Calu3 (cell line): ENCODE results near the gene IL1RL2. TPM values are rescaled to one million over a fixed set of nuclear protein-coding genes. Genes with fewer than 3 reads are reported as not detected.

Experiments
- BruUV-seq: library from RNA; stranded (reverse); fragments of 400-500 nt; replicated peaks from 2 replicates; lab custom pipeline; 2021; lab: Mats Ljungman, UMichigan
- CTCF ChIA-PET: fragments of 300-600 bp; sonication (Branson Sonifier 250); formaldehyde crosslinking; loops from one replicate; lab custom pipeline; 2022; ENCODE audit warnings: antibody characterized with exemption; lab: Charles Lee
- DNase-seq: peaks from one replicate; pipeline ENCODE4 v3.0.0; 2022
- H3K27ac Mint-ChIP-seq: one replicate; pipeline ENCODE4 v1.8.0; 2022; ENCODE audit warnings: mixed read lengths; ENCODE audit not compliant: unreplicated experiment
- H3K27me3 Mint-ChIP-seq: one replicate; pipeline ENCODE4 v1.8.0; 2022; ENCODE audit warnings: mixed read lengths; ENCODE audit not compliant: unreplicated experiment
- H3K36me3 Mint-ChIP-seq: one replicate; pipeline ENCODE4 v1.8.0; 2022; ENCODE audit warnings: mild to moderate bottlenecking, moderate library complexity, mixed read lengths; ENCODE audit not compliant: insufficient read depth, unreplicated experiment
- H3K4me1 Mint-ChIP-seq: one replicate; pipeline ENCODE4 v1.8.0; 2022; ENCODE audit warnings: mild to moderate bottlenecking, low read depth, mixed read lengths; ENCODE audit not compliant: unreplicated experiment
- H3K4me3 Mint-ChIP-seq: one replicate; pipeline ENCODE4 v1.8.0; 2022; ENCODE audit warnings: mild to moderate bottlenecking, low read depth, moderate library complexity, mixed read lengths; ENCODE audit not compliant: unreplicated experiment
- H3K9me3 Mint-ChIP-seq: one replicate; pipeline ENCODE4 v1.8.0; 2022; ENCODE audit warnings: low read depth, mixed read lengths; ENCODE audit not compliant: unreplicated experiment
- intact Hi-C: fragments of 100-400 bp; cut with micrococcal nuclease; formaldehyde crosslinking; loops from one replicate; pipeline ENCODE4 v1.10.0; 2022; ENCODE audit not compliant: unreplicated experiment
- total RNA-seq: library from RNA; stranded (reverse); gene quantifications from 2 replicates; pipeline ENCODE4 v1.2.3, GENCODE V29; 2022
- TF ChIP-seq, protein P1 (sequence below): fragments of 200-600 bp; IDR thresholded peaks from one replicate; pipeline ENCODE4 v1.8.0; 2022; ENCODE audit warnings: antibody characterized with exemption; ENCODE audit not compliant: unreplicated experiment

IL1RL2 gene
- total RNA-seq, 1 experiment from 2014 or later = 0.68 TPM

GRCh38 chr2:102142829-102143449 is 43.9 kb upstream of the IL1RL2 start:
- H3K4me1 Mint-ChIP-seq = peaks cover 18% of the 10 kb centered on the region
- intact Hi-C loops = no loop called here
- H3K27ac Mint-ChIP-seq = peak overlapping the region; percentile 28
- H3K27me3 Mint-ChIP-seq = no peaks in the 10 kb centered on the region
- peaks cover 11% of the 10 kb centered on the region for H3K9me3 Mint-ChIP-seq
- BruUV-seq = no TSS peak
- no peak for DNase-seq
- H3K4me3 Mint-ChIP-seq = peak overlapping the region; percentile 78
- TF ChIP-seq, protein P1, sequence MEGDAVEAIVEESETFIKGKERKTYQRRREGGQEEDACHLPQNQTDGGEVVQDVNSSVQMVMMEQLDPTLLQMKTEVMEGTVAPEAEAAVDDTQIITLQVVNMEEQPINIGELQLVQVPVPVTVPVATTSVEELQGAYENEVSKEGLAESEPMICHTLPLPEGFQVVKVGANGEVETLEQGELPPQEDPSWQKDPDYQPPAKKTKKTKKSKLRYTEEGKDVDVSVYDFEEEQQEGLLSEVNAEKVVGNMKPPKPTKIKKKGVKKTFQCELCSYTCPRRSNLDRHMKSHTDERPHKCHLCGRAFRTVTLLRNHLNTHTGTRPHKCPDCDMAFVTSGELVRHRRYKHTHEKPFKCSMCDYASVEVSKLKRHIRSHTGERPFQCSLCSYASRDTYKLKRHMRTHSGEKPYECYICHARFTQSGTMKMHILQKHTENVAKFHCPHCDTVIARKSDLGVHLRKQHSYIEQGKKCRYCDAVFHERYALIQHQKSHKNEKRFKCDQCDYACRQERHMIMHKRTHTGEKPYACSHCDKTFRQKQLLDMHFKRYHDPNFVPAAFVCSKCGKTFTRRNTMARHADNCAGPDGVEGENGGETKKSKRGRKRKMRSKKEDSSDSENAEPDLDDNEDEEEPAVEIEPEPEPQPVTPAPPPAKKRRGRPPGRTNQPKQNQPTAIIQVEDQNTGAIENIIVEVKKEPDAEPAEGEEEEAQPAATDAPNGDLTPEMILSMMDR = no peak
- CTCF ChIA-PET = interaction anchor here (1.0 to 1.6 kb wide), 3 partner anchors 10 to 98 kb away, joined by 3 to 9 read pairs (median 5); no protein-coding TSS in a partner anchor
- peaks cover 10% of the 10 kb centered on the region for H3K36me3 Mint-ChIP-seq

DNA sequence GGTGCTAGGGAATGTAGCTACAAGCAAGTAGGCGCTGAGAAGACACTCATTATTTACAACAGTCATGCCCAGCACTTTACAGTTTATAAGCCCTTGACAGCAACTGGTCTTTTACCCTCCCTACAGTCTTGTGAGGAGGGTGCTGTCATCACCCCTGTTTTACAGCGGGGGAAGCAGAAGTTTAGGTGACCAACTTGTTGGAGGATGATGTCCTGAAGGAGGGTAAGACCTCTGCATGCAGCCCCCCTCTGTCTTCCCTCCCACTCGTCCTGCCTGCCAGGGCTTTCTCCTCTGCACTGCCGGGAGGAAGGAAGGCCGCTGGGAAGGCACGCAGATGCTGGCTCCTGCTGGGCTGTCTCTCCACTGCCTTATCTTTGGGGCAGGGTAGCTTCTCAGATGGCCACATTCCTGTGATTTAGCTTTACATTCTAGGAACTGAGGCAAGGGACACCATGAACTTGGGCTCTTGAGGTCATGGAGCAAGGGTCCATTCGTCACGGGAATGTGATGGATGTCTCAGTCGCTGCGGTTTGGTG is 43.3 kb upstream of the IL1RL2 start:
- Mint-ChIP-seq H3K4me1 (peaks cover 18% of the 10 kb centered on the region), H3K9me3 (peaks cover 11% of the 10 kb centered on the region), H3K4me3 (peak overlapping the region; percentile 78), H3K27me3 (no peaks in the 10 kb centered on the region), H3K36me3 (peaks cover 10% of the 10 kb centered on the region), H3K27ac (peak overlapping the region; percentile 28)
- BruUV-seq = TSS peak; percentile 36
- intact Hi-C loops = no loop called here
- TF ChIP-seq, protein P1 = no peak
- CTCF ChIA-PET = interaction anchor here (1.6 kb wide), 1 partner anchor 97 kb away, joined by 9 read pairs; no protein-coding TSS in a partner anchor
- DNase-seq = no peak

GRCh38 chr2:102144128-102144527 is 42.7 kb upstream of the IL1RL2 start:
- CTCF ChIA-PET = no interaction called here
- H3K4me3 Mint-ChIP-seq = no peak overlapping the region
- H3K36me3 Mint-ChIP-seq = peaks cover 10% of the 10 kb centered on the region
- no peak overlapping the region for H3K27ac Mint-ChIP-seq
- H3K4me1 Mint-ChIP-seq = peaks cover 18% of the 10 kb centered on the region
- DNase-seq = no peak
- no peaks in the 10 kb centered on the region for H3K27me3 Mint-ChIP-seq
- intact Hi-C loops = no loop called here
- TF ChIP-seq, protein P1 = no peak
- no TSS peak for BruUV-seq
- H3K9me3 Mint-ChIP-seq = peaks cover 15% of the 10 kb centered on the region

DNA sequence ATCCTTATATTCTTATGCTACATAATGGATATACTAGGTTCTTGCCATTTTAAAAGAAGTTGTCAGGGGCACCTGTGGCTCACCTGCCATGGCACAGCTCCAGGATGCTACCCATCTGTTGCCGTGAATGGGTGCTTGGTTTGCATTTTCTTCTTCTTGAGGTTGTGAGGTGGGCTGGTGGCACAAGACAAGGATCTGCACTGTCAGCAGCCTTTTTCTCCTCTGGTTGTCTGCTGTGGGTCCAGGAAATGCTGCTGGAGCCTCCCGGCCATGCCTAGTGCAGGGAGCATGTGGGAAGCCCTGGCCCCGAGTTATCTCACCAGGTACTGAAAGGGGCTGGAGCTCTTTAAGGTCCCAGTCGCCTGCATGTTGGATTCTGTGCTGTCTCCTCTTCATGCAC is 41.7 kb upstream of the IL1RL2 start:
- H3K9me3 Mint-ChIP-seq = peaks cover 16% of the 10 kb centered on the region
- CTCF ChIA-PET = interaction anchor here (0.6 kb wide), 1 partner anchor 22 kb away, joined by 5 read pairs; no protein-coding TSS in a partner anchor
- peaks cover 18% of the 10 kb centered on the region for H3K4me1 Mint-ChIP-seq
- TF ChIP-seq, protein P1 = no peak
- H3K36me3 Mint-ChIP-seq = peaks cover 10% of the 10 kb centered on the region
- no peak overlapping the region for H3K27ac Mint-ChIP-seq
- H3K4me3 Mint-ChIP-seq = no peak overlapping the region
- intact Hi-C loops = no loop called here
- DNase-seq = no peak
- BruUV-seq = no TSS peak
- no peaks in the 10 kb centered on the region for H3K27me3 Mint-ChIP-seq
